Cardiac muscle cell (in vitro differentiated cells and primary cell): ENCODE data around the gene SMARCA1. TPM values are rescaled to one million over a fixed set of nuclear protein-coding genes. Genes with fewer than 3 reads are reported as not detected.

Experiments used
- DNase-seq, 2 donors: peaks; one replicate each; pipeline versions ENCODE4 v3.0.0 to v3.0.0-alpha.2; 2010 to 2017; ENCODE audit warnings: low read depth in 1 of 2, low spot score in 1 of 2
- H3K27ac ChIP-seq: fragments of 200-600 bp; sonication (generic); 2 replicates; pipeline ENCODE4 v1.5.1; 2016
- H3K27me3 ChIP-seq: fragments of 200-600 bp; sonication (generic); 2 replicates; pipeline ENCODE4 v1.6.0; 2016; ENCODE audit warnings: control low read depth
- H3K36me3 ChIP-seq: fragments of 200-600 bp; sonication (generic); 2 replicates; pipeline ENCODE4 v1.5.1; 2016; ENCODE audit warnings: control low read depth
- H3K4me1 ChIP-seq: fragments of 200-600 bp; sonication (generic); 2 replicates; pipeline ENCODE4 v1.8.1; 2017; ENCODE audit warnings: low read depth, mild to moderate bottlenecking, mixed run types
- H3K4me3 ChIP-seq: fragments of 200-600 bp; sonication (generic); 2 replicates; pipeline ENCODE4 v1.5.1; 2016; ENCODE audit warnings: mild to moderate bottlenecking
- H3K9me3 ChIP-seq: fragments of 200-600 bp; sonication (generic); 2 replicates; pipeline ENCODE4 v1.5.1; 2017; ENCODE audit warnings: low read depth, mild to moderate bottlenecking, control low read depth
- CTCF ChIP-seq: IDR thresholded peaks from 2 replicates; pipeline ENCODE4 v1.5.1; 2012; ENCODE audit warnings: low read depth, mild to moderate bottlenecking, low read length
- polyA plus RNA-seq: library from polyadenylated mRNA; unstranded; fragments of >200 nt; fragmentation: Nextera tagmentation; extraction: Ambion mirVana; gene quantifications from 2 replicates; pipeline ENCODE4 v1.2.1, GENCODE V29; 2016
- total RNA-seq: library from RNA; depleted of rRNA; stranded (reverse); fragments of >200 nt; gene quantifications from 2 replicates; pipeline ENCODE4 v1.2.3, GENCODE V29; 2016

Gene SMARCA1
- total and polyA plus RNA-seq, 2 experiments from 2014 or later: 83.6 to 142 TPM

GRCh38 chrX:129512409-129512808, 10.9 kb downstream of the SMARCA1 start:
- Histone ChIP-seq H3K4me1 (no peaks in the 10 kb centered on the region), H3K36me3 (peaks cover 58% of the 10 kb centered on the region), H3K4me3 (no peak overlapping the region), H3K27me3 (no peaks in the 10 kb centered on the region), H3K27ac (no peak overlapping the region), H3K9me3 (no peaks in the 10 kb centered on the region)
- DNase-seq: no peak
- TF ChIP-seq CTCF: no peak

- no peak for TF ChIP-seq CTCF
- Histone ChIP-seq H3K36me3 (peaks cover 66% of the 10 kb centered on the region), H3K9me3 (no peaks in the 10 kb centered on the region), H3K4me1 (no peaks in the 10 kb centered on the region), H3K27ac (no peak overlapping the region), H3K27me3 (no peaks in the 10 kb centered on the region), H3K4me3 (no peak overlapping the region)
- no peak for DNase-seq
These were observed 11.6 kb downstream of the SMARCA1 start for GRCh38 chrX:129511689-129512088.

GRCh38 chrX:129510331-129510730, 13.0 kb downstream of the SMARCA1 start:
- no peak for DNase-seq
- no peak for TF ChIP-seq CTCF
- Histone ChIP-seq H3K4me3 (no peak overlapping the region), H3K36me3 (peaks cover 62% of the 10 kb centered on the region), H3K4me1 (no peaks in the 10 kb centered on the region), H3K27ac (no peak overlapping the region), H3K9me3 (no peaks in the 10 kb centered on the region), H3K27me3 (no peaks in the 10 kb centered on the region)

- no peak overlapping the region for H3K4me3 ChIP-seq
- no peaks in the 10 kb centered on the region for H3K27me3 ChIP-seq
- H3K4me1 ChIP-seq: no peaks in the 10 kb centered on the region
- H3K36me3 ChIP-seq: peaks cover 32% of the 10 kb centered on the region
- H3K27ac ChIP-seq: no peak overlapping the region
- no peak for TF ChIP-seq CTCF
- DNase-seq: no peak
- H3K9me3 ChIP-seq: no peaks in the 10 kb centered on the region
These were observed 26.0 kb downstream of the SMARCA1 start for GRCh38 chrX:129497146-129497843.

- Histone ChIP-seq H3K4me3 (no peak overlapping the region), H3K9me3 (no peaks in the 10 kb centered on the region), H3K27me3 (no peaks in the 10 kb centered on the region), H3K27ac (no peak overlapping the region), H3K4me1 (no peaks in the 10 kb centered on the region), H3K36me3 (peaks cover 33% of the 10 kb centered on the region)
- no peak for TF ChIP-seq CTCF
- no peak for DNase-seq
These were observed 26.7 kb downstream of the SMARCA1 start for GRCh38 chrX:129496625-129497024.

- H3K27ac ChIP-seq: no peak overlapping the region
- no peak for TF ChIP-seq CTCF
- no peaks in the 10 kb centered on the region for H3K9me3 ChIP-seq
- peaks cover 34% of the 10 kb centered on the region for H3K36me3 ChIP-seq
- no peak for DNase-seq
- no peaks in the 10 kb centered on the region for H3K27me3 ChIP-seq
- no peak overlapping the region for H3K4me3 ChIP-seq
- H3K4me1 ChIP-seq: no peaks in the 10 kb centered on the region
These were observed 27.4 kb downstream of the SMARCA1 start for GRCh38 chrX:129495900-129496299.
